Measurements from ENCODE around the gene ARHGAP35. TPM values are rescaled to one million over a fixed set of nuclear protein-coding genes. Genes with fewer than 3 reads are reported as not detected.

Gene ARHGAP35
- total and polyA plus RNA-seq, 2 experiments from 2014 or later = 13.6 to 57.7 TPM

GRCh38 chr19:46838160-46838559 lies 22.6 kb upstream of the ARHGAP35 start (continued):
- TF ChIP-seq ZNF462 (CRISPR knock-in tag; IDR thresholded peaks at IDR 0.05) (no peak), STAT1 (IDR thresholded peaks at IDR 0.05; ENCODE audit: unreplicated experiment) (no peak), EZH2phosphoT487 (IDR thresholded peaks at IDR 0.05; ENCODE audit: unreplicated experiment) (no peak), CREB1 (CRISPR knock-in tag; IDR thresholded peaks at IDR 0.05; ENCODE audit: low read depth) (no peak)

- H3K27ac ChIP-seq (ENCODE audit: low read depth) = no peak overlapping the region; the same call in 1 of the 2 replicates
- no peaks in the 10 kb centered on the region for H3K27me3 ChIP-seq (ENCODE audit: insufficient read depth)
- H3K9me2 ChIP-seq (ENCODE audit: insufficient read depth) = no peaks in the 10 kb centered on the region
- Mint-ChIP-seq H3K27ac (no peak overlapping the region), H3K4me3 (no peak overlapping the region), H3K27me3 (ENCODE audit: insufficient read depth, low read depth, poor library complexity) (peaks cover 4% of the 10 kb centered on the region), H3K36me3 (ENCODE audit: low read depth) (peaks cover 43% of the 10 kb centered on the region), H3K9me3 (no peaks in the 10 kb centered on the region), H3K4me1 (peaks cover 2% of the 10 kb centered on the region; the same call in 1 of the 3 replicates)
- DNase-seq (ENCODE audit: low spot score) (no peak), ATAC-seq (no peak)
- peaks cover 10% of the 10 kb centered on the region; the same call in 1 of the 2 replicates for H3F3A ChIP-seq (replicated peaks; ENCODE audit: low read depth)
- no peak overlapping the region for H3K4me3 ChIP-seq
- no peaks in the 10 kb centered on the region for H3K4me1 ChIP-seq (ENCODE audit: insufficient read depth)
- H3K79me2 ChIP-seq (replicated peaks; ENCODE audit: insufficient read depth) = no peaks in the 10 kb centered on the region
- no peak overlapping the region for H3K4me2 ChIP-seq
- peaks cover 10% of the 10 kb centered on the region for H4K20me1 ChIP-seq (replicated peaks; ENCODE audit: insufficient read depth)
- H3K36me3 ChIP-seq (ENCODE audit: insufficient read depth) = peaks cover 9% of the 10 kb centered on the region
- no peak overlapping the region for H2AFZ ChIP-seq
- TF ChIP-seq ZNF462 (CRISPR knock-in tag; IDR thresholded peaks at IDR 0.05) = no peak
Observed at GRCh38 chr19:46839752-46840497, 20.9 kb upstream of the ARHGAP35 start.
